HepG2 (cell line): ENCODE results near the gene SLC38A4.

Experiments used
- CTCF ChIP-seq: sonication (generic); formaldehyde crosslinking; IDR thresholded peaks from 2 replicates; pipeline ENCODE4 v1.5.0; 2020; ENCODE audit warnings: mild to moderate bottlenecking, missing genetic modification reagents, moderate library complexity
- FOXM1 ChIP-seq: sonication (generic); formaldehyde crosslinking; IDR thresholded peaks from 2 replicates; pipeline ENCODE4 v1.5.0; 2020; ENCODE audit warnings: missing genetic modification reagents
- IRF1 ChIP-seq: sonication (generic); formaldehyde crosslinking; IDR thresholded peaks from 2 replicates; pipeline ENCODE4 v1.4.0; 2020; ENCODE audit warnings: low read depth, mild to moderate bottlenecking, missing genetic modification reagents
- JUND ChIP-seq: sonication (generic); formaldehyde crosslinking; IDR thresholded peaks from 2 replicates; pipeline ENCODE4 v1.8.0; 2022; ENCODE audit warnings: mild to moderate bottlenecking, missing genetic modification reagents

- TF ChIP-seq IRF1 (CRISPR knock-in tag) (no peak), CTCF (CRISPR knock-in tag) (no peak), FOXM1 (CRISPR knock-in tag) (no peak), JUND (CRISPR knock-in tag) (no peak)
These were observed 31.7 kb upstream of the SLC38A4 start for GRCh38 chr12:46857486-46857885.
